Natural killer cell treated with Interleukin-12 subunit alpha and Interleukin-12 subunit beta and Interleukin-15 and Interleukin-18, amount 100 ng/mL, for 72 hours (primary cell): ENCODE measurements around the gene FOXO3. TPM values are rescaled to one million over a fixed set of nuclear protein-coding genes. Genes with fewer than 3 reads are reported as not detected.

Experiments used
- ATAC-seq, 2 donors: fragments of 150-1000 bp; cut with Tn5 transposase in 1 of 2; sonication (Bioruptor Pico), chemical (Tn5 transposase) in 1 of 2; 2 replicates each; pipeline ENCODE4 v1.10.0; 2021
- DNase-seq: peaks from one replicate; pipeline ENCODE4 v3.0.0; 2022; ENCODE audit warnings: low spot score
- H3K27ac Mint-ChIP-seq, 2 donors: 1 replicate in 1 of 2; 2 replicates in 1 of 2; pipeline ENCODE4 v1.8.0; 2022; ENCODE audit warnings: mixed read lengths in 2 of 2, mild to moderate bottlenecking in 1 of 2, moderate library complexity in 1 of 2
- H3K27me3 Mint-ChIP-seq, 2 donors: 1 replicate in 1 of 2; 2 replicates in 1 of 2; pipeline ENCODE4 v1.8.0; 2022; ENCODE audit warnings: mixed read lengths in 2 of 2
- H3K36me3 Mint-ChIP-seq: one replicate; pipeline ENCODE4 v1.8.0; 2022; ENCODE audit warnings: mixed read lengths
- H3K4me1 Mint-ChIP-seq, 2 donors: 1 replicate in 1 of 2; 2 replicates in 1 of 2; pipeline ENCODE4 v1.8.0; 2022; ENCODE audit warnings: low read depth in 2 of 2, mixed read lengths in 2 of 2, mild to moderate bottlenecking in 1 of 2
- H3K4me3 Mint-ChIP-seq: one replicate; pipeline ENCODE4 v1.8.0; 2022; ENCODE audit warnings: mixed read lengths
- H3K9me3 Mint-ChIP-seq: 2 replicates; pipeline ENCODE4 v1.8.0; 2022; ENCODE audit warnings: mixed read lengths
- total RNA-seq, 2 donors: library from RNA; stranded (reverse); gene quantifications; one replicate each; pipeline ENCODE4 v1.2.3, GENCODE V29; 2022

Gene FOXO3
- total RNA-seq, 2 donors from 2014 or later: 17.8 to 20.6 TPM

- H3K4me1 Mint-ChIP-seq: peaks cover 52 to 57% of the 10 kb centered on the region in 2 donors
- no peak overlapping the region for H3K4me3 Mint-ChIP-seq
- no peaks in the 10 kb centered on the region for H3K36me3 Mint-ChIP-seq
- ATAC-seq (no peak), DNase-seq (no peak)
- no peaks in the 10 kb centered on the region for H3K27me3 Mint-ChIP-seq
- peaks cover 2% of the 10 kb centered on the region for H3K9me3 Mint-ChIP-seq
- peak overlapping the region; percentile 15 to 17 for H3K27ac Mint-ChIP-seq
These were observed 25.3 kb downstream of the FOXO3 start for GRCh38 chr6:108585921-108586536.

DNA sequence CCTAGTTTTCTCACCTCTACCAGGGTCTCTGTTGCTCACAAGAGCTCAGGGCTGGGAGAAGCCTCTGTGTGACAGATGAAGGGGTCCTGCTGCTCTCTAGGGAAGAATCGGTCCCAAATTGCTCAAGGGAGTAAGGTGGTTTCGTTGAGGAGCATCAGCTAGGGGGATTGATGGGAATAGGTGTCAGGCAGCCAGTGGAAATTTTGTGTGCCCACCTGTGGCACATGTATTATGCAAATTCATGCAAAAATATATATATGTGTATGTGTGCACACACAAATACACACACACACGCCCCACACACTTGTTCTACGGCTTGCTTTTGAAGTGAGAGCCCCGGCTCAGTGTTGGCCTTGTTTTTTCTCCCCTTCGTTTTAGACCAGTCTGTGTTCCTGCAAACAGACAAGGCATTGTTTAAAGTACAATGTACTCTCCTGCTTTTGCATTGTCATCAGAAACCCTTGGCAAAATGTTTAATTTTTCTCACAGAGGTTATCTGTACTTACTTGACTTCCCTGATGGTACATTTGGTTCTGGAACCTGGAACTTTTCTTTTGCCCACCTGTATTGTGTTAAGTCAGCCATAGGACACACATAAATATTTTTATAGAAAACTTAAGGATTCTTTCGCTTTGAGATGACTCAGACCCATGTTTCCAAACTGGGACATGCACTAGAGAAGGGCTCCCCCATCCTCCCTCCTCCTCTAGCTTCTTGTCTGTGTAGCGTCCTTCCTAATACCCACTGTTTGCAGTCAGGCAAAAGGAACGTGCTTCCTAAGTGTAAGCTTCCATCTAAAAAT lies 26.7 kb downstream of the FOXO3 start:
- DNase-seq (no peak), ATAC-seq (no peak)
- peaks cover 55 to 62% of the 10 kb centered on the region in 2 donors for H3K4me1 Mint-ChIP-seq
- no peak overlapping the region for H3K27ac Mint-ChIP-seq
- no peaks in the 10 kb centered on the region for H3K27me3 Mint-ChIP-seq
- no peaks in the 10 kb centered on the region for H3K36me3 Mint-ChIP-seq
- no peaks in the 10 kb centered on the region for H3K9me3 Mint-ChIP-seq
- no peak overlapping the region for H3K4me3 Mint-ChIP-seq

GRCh38 chr6:108588586-108588985 lies 27.9 kb downstream of the FOXO3 start:
- no peak for DNase-seq
- Mint-ChIP-seq H3K27me3 (no peaks in the 10 kb centered on the region), H3K9me3 (no peaks in the 10 kb centered on the region), H3K27ac (peak overlapping the region; percentile 45 to 61), H3K4me1 (peaks cover 56 to 64% of the 10 kb centered on the region in 2 donors), H3K36me3 (peaks cover 5% of the 10 kb centered on the region), H3K4me3 (peak overlapping the region; percentile 41)
- no peak for ATAC-seq

- H3K27ac Mint-ChIP-seq: peak overlapping the region; percentile 45 to 48
- no peak overlapping the region for H3K4me3 Mint-ChIP-seq
- no peaks in the 10 kb centered on the region for H3K9me3 Mint-ChIP-seq
- H3K36me3 Mint-ChIP-seq: peaks cover 5% of the 10 kb centered on the region
- ATAC-seq: peak; percentile 44 to 59
- H3K27me3 Mint-ChIP-seq: no peaks in the 10 kb centered on the region
- no peak for DNase-seq
- H3K4me1 Mint-ChIP-seq: peaks cover 57 to 65% of the 10 kb centered on the region in 2 donors
These were observed 28.6 kb downstream of the FOXO3 start for GRCh38 chr6:108589244-108589791.

GRCh38 chr6:108591040-108591816 lies 30.5 kb downstream of the FOXO3 start:
- ATAC-seq (no peak), DNase-seq (no peak)
- Mint-ChIP-seq H3K27ac (peak overlapping the region; percentile 32 to 73), H3K4me1 (peaks cover 72 to 75% of the 10 kb centered on the region in 2 donors), H3K36me3 (peaks cover 5% of the 10 kb centered on the region), H3K4me3 (no peak overlapping the region), H3K9me3 (no peaks in the 10 kb centered on the region), H3K27me3 (no peaks in the 10 kb centered on the region)

- Mint-ChIP-seq H3K27me3 (no peaks in the 10 kb centered on the region), H3K27ac (peak overlapping the region; percentile 73 to 78), H3K36me3 (peaks cover 5% of the 10 kb centered on the region), H3K4me1 (peaks cover 69 to 78% of the 10 kb centered on the region in 2 donors), H3K4me3 (peak overlapping the region; percentile 56), H3K9me3 (no peaks in the 10 kb centered on the region)
- peak; percentile 90 to 92 for ATAC-seq
- peak; percentile 80 for DNase-seq
These were observed 31.9 kb downstream of the FOXO3 start for GRCh38 chr6:108592371-108593337.

DNA sequence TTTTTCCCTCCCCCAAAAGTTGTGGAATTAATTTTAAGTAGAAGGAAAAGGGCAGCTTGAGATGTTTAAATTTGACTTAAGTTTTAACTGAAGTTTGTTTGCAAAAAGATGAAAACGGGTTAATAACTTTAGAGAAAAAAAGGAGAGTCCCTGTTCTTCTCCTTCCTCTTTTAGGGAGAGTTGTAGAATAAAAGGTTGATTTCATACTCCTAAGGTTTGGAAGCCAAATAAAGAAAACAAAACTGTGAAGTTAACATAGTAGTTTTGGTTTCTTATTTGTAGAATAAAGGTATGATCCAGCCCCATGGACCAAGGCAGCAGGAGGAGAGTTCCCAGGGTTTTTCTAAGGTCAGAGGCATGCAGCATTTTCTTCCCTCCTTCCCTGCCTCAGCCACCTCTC lies 33.4 kb downstream of the FOXO3 start:
- Mint-ChIP-seq H3K36me3 (peaks cover 5% of the 10 kb centered on the region), H3K9me3 (no peaks in the 10 kb centered on the region), H3K27ac (peak overlapping the region in 1 of 2 donors; percentile 62), H3K4me1 (peaks cover 66 to 78% of the 10 kb centered on the region in 2 donors), H3K27me3 (no peaks in the 10 kb centered on the region), H3K4me3 (peak overlapping the region; percentile 34)
- DNase-seq (no peak), ATAC-seq (no peak)

GRCh38 chr6:108594640-108595039 lies 33.9 kb downstream of the FOXO3 start:
- peak overlapping the region in 1 of 2 donors; percentile 62 for H3K27ac Mint-ChIP-seq
- ATAC-seq (no peak), DNase-seq (no peak)
- H3K4me1 Mint-ChIP-seq: peaks cover 66 to 80% of the 10 kb centered on the region in 2 donors
- peak overlapping the region; percentile 34 for H3K4me3 Mint-ChIP-seq
- no peaks in the 10 kb centered on the region for H3K27me3 Mint-ChIP-seq
- H3K9me3 Mint-ChIP-seq: no peaks in the 10 kb centered on the region
- H3K36me3 Mint-ChIP-seq: peaks cover 5% of the 10 kb centered on the region

DNA sequence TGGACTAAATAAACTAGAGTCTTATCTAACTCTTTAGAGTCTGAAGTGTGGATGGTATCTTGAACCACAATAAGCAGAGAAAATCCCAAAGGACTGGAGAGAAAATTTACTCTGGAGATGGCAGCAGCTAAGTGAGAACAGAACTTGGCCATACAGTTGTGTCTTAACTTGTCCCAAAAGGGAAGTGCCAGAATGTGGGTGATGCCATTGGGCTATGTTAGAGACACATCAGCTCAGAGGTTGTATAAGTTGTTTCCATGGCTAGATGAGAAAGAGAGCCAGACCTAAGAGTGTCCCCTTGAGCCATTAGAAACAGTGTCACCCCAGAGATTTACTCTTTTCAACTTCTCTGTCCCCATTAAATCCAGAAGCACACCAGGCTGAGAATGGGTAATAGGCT lies 36.2 kb downstream of the FOXO3 start:
- Mint-ChIP-seq H3K27ac (peak overlapping the region; percentile 53 to 95), H3K36me3 (peaks cover 5% of the 10 kb centered on the region), H3K4me1 (peaks cover 59 to 68% of the 10 kb centered on the region in 2 donors), H3K27me3 (no peaks in the 10 kb centered on the region), H3K9me3 (no peaks in the 10 kb centered on the region), H3K4me3 (peak overlapping the region; percentile 5)
- DNase-seq: no peak
- ATAC-seq: no peak

- ATAC-seq (no peak), DNase-seq (no peak)
- Mint-ChIP-seq H3K36me3 (peaks cover 4% of the 10 kb centered on the region), H3K4me3 (peak overlapping the region; percentile 76), H3K9me3 (no peaks in the 10 kb centered on the region), H3K27me3 (no peaks in the 10 kb centered on the region), H3K27ac (peak overlapping the region; percentile 87 to 95), H3K4me1 (peaks cover 56 to 61% of the 10 kb centered on the region in 2 donors)
These were observed 37.0 kb downstream of the FOXO3 start for GRCh38 chr6:108597572-108598304.

DNA sequence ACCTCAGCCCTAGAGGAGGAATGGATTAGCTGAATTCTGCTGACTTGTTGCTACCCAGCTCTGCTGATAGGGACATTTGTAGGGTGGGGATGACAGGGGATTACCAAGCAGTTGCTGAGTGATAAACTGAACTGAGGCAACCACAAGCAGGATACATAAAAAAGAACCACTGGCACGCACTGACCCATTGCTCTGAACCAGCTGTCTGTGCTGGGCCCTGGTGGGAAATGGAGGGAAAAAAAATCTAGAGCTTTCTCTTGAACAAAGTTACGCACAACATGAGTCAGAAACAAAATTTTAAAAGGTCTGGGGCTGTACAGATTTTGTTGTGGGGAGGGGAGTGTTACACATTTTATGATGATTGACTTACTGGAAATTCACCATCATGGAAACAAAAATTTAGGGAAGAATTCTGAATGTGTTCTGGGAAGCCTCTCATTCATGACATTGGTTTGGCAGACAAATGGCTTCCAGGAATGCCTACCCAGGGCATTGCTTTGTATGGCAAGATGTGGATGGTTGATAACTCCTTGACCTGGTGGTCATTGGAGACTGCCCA lies 37.7 kb downstream of the FOXO3 start:
- peak overlapping the region; percentile 87 to 95 for H3K27ac Mint-ChIP-seq

GRCh38 chr6:108604156-108604555 lies 43.4 kb downstream of the FOXO3 start:
- no peaks in the 10 kb centered on the region for H3K27me3 Mint-ChIP-seq
- H3K9me3 Mint-ChIP-seq: no peaks in the 10 kb centered on the region
- no peak overlapping the region for H3K4me3 Mint-ChIP-seq
- ATAC-seq (no peak), DNase-seq (no peak)
- no peaks in the 10 kb centered on the region for H3K36me3 Mint-ChIP-seq
- peaks cover 27 to 34% of the 10 kb centered on the region in 2 donors for H3K4me1 Mint-ChIP-seq
- H3K27ac Mint-ChIP-seq: peak overlapping the region in 1 of 2 donors; percentile 9

More for the DNA sequence above, 37.7 kb downstream of the FOXO3 start:
- Mint-ChIP-seq H3K36me3 (no peaks in the 10 kb centered on the region), H3K4me3 (peak overlapping the region; percentile 76), H3K27me3 (no peaks in the 10 kb centered on the region), H3K9me3 (no peaks in the 10 kb centered on the region), H3K4me1 (peaks cover 52 to 57% of the 10 kb centered on the region in 2 donors)
- ATAC-seq (peak; percentile 97 to 98), DNase-seq (peak; percentile 76)
